BJ (cell line): Measurements from ENCODE around the gene RYR1. TPM values are rescaled to one million over a fixed set of nuclear protein-coding genes. Genes with fewer than 3 reads are reported as not detected.
"Not testable (repeated sequence)": the region's sequence is repeated elsewhere in the genome, so short reads cannot be mapped to it uniquely, and the experiment has no call there.

Experiments
- CTCF ChIA-PET: fragments of 350-600 bp; formaldehyde crosslinking; extraction: SDS; loops from one replicate; lab custom pipeline; 2021; ENCODE audit warnings: antibody characterized with exemption, inconsistent platforms; lab: Yijun Ruan, JAX
- POLR2A ChIA-PET: fragments of 300-600 bp; sonication (Branson Sonifier 250); formaldehyde crosslinking; extraction: SDS; loops from one replicate; lab custom pipeline; 2021; ENCODE audit warnings: antibody characterized with exemption; lab: Charles Lee
- DNase-seq: peaks from one replicate; pipeline ENCODE4 v3.0.0-alpha.2; 2011; ENCODE audit warnings: low read depth
- H3K27me3 ChIP-seq: 2 replicates; pipeline ENCODE4 v1.6.0; 2011; ENCODE audit warnings: low read length; ENCODE audit not compliant: control insufficient read depth, insufficient read depth
- H3K36me3 ChIP-seq: 2 replicates; pipeline ENCODE4 v1.5.1; 2011; ENCODE audit warnings: low read length; ENCODE audit not compliant: control insufficient read depth, insufficient read depth
- H3K4me3 ChIP-seq: 2 replicates; pipeline ENCODE4 v1.5.1; 2011; ENCODE audit warnings: low read depth, mild to moderate bottlenecking, control low read depth, low read length
- CTCF ChIP-seq: IDR thresholded peaks from 2 replicates; pipeline ENCODE4 v1.5.1; 2011; ENCODE audit warnings: low read depth, mild to moderate bottlenecking, control low read depth, inconsistent platforms, low read length, moderate library complexity; ENCODE audit not compliant: insufficient read depth
- polyA plus RNA-seq: library from polyadenylated mRNA; depleted of rRNA; stranded (reverse); fragments of >200 nt; gene quantifications from 2 replicates; pipeline ENCODE4 v1.2.3, GENCODE V29; 2011

Gene RYR1
- polyA plus RNA-seq, 1 experiment, result 0.04 TPM

GRCh38 chr19:38549061-38549460 lies 115.6 kb downstream of the RYR1 start:
- no peak for TF ChIP-seq CTCF
- CTCF ChIA-PET, result interaction anchor here (0.9 kb wide), 1 partner anchor 13 kb away, joined by 5 read pairs; no protein-coding TSS in a partner anchor

GRCh38 chr19:38549942-38550341 lies 116.5 kb downstream of the RYR1 start:
- Histone ChIP-seq H3K27me3 (no peaks in the 10 kb centered on the region; the same call in none of the 2 replicates), H3K4me3 (no peak overlapping the region), H3K36me3 (no peaks in the 10 kb centered on the region)
- TF ChIP-seq CTCF, result no peak
- CTCF ChIA-PET, result interaction anchor here (0.9 kb wide), 1 partner anchor 12 kb away, joined by 5 read pairs; no protein-coding TSS in a partner anchor
- POLR2A ChIA-PET, result no interaction called here
- no peak for DNase-seq

More at GRCh38 chr19:38549061-38549460, 115.6 kb downstream of the RYR1 start:
- no peaks in the 10 kb centered on the region for H3K36me3 ChIP-seq
- POLR2A ChIA-PET, result no interaction called here
- no peak overlapping the region for H3K4me3 ChIP-seq
- H3K27me3 ChIP-seq, result no peaks in the 10 kb centered on the region; the same call in none of the 2 replicates
- DNase-seq, result no peak

- no peaks in the 10 kb centered on the region for H3K36me3 ChIP-seq
- no peak overlapping the region for H3K4me3 ChIP-seq
- no peak for TF ChIP-seq CTCF
- H3K27me3 ChIP-seq, result no peaks in the 10 kb centered on the region; the same call in none of the 2 replicates
- DNase-seq, result no peak
- CTCF ChIA-PET, result no interaction called here
- POLR2A ChIA-PET, result no interaction called here
These were observed 116.9 kb downstream of the RYR1 start for GRCh38 chr19:38550376-38550775.

- Histone ChIP-seq H3K36me3 (no peaks in the 10 kb centered on the region), H3K27me3 (no peaks in the 10 kb centered on the region; the same call in none of the 2 replicates), H3K4me3 (no peak overlapping the region)
- no peak for DNase-seq
- no peak for TF ChIP-seq CTCF
- POLR2A ChIA-PET, result no interaction called here
- CTCF ChIA-PET, result interaction anchor here (1.3 kb wide), 1 partner anchor 379 kb away, joined by 3 read pairs; the partner anchor contains the start of genes MRPS12 and SARS2
These were observed 117.9 kb downstream of the RYR1 start for GRCh38 chr19:38551450-38551813.

- CTCF ChIA-PET, result interaction anchor here (0.6 to 1.7 kb wide), 2 partner anchors 9 to 16 kb away, joined by 3 to 4 read pairs; no protein-coding TSS in a partner anchor
- DNase-seq, H3K36me3 ChIP-seq, POLR2A ChIA-PET, H3K4me3 ChIP-seq, H3K27me3 ChIP-seq: not testable (repeated sequence)
These were observed 119.7 kb downstream of the RYR1 start for GRCh38 chr19:38553239-38553638.
